ENCODE data around the gene ABHD11. TPM values are rescaled to one million over a fixed set of nuclear protein-coding genes. Genes with fewer than 3 reads are reported as not detected.

Gene ABHD11
- total and polyA plus RNA-seq, 9 of the 15 experiments (the other 6 are each of a cell fraction or from before 2014, with no cell fraction given): 7.7 to 44.2 (median 18.9) TPM

GRCh38 chr7:73737491-73738219 is 947 bp downstream of the ABHD11 start:
- Histone ChIP-seq H3K4me2 (ENCODE audit: insufficient read depth, low read length) (peak overlapping the region; percentile 91), H3K4me3 (peak overlapping the region; percentile 62), H4K20me1 (replicated peaks; ENCODE audit: control insufficient read depth, insufficient read depth, low read length) (peaks cover 21% of the 10 kb centered on the region), H3K9ac (ENCODE audit: insufficient read depth in 1 of 2, low read depth in 2 of 2, low read length in 2 of 2) (peak overlapping the region; percentile 84 to 100), H3K9me3 (replicated peaks; ENCODE audit: control insufficient read depth, insufficient read depth, low read depth, low read length) (no peaks in the 10 kb centered on the region), H3K27ac (ENCODE audit: extremely low read depth, low read depth, low read length) (peak overlapping the region; percentile 91; the same call in 1 of the 3 replicates), H3K36me3 (ENCODE audit: control insufficient read depth, insufficient read depth, low read length) (peaks cover 24% of the 10 kb centered on the region), H3K27me3 (ENCODE audit: control insufficient read depth in 2 of 2, insufficient read depth in 2 of 2, low read length in 2 of 2) (no peaks in the 10 kb centered on the region; a peak in 1 of 5 replicates), H3K79me2 (ENCODE audit: control insufficient read depth, insufficient read depth, low read length) (peaks cover 19% of the 10 kb centered on the region), H3K4me1 (replicated peaks in 1 of 2; ENCODE audit: control insufficient read depth in 2 of 2, insufficient read depth in 2 of 2, low read length in 2 of 2) (peaks cover 2 to 53% of the 10 kb centered on the region in 2 experiments; a peak in 4 of 5 replicates), H2AFZ (ENCODE audit: low read depth, low read length) (no peak overlapping the region), H3K9me1 (ENCODE audit: control insufficient read depth, insufficient read depth, low read length) (peaks cover 4% of the 10 kb centered on the region)
- FAIRE-seq (no peak), ATAC-seq (no peak), DNase-seq (ENCODE audit: extremely low read depth in 1 of 4, low spot score in 3 of 4) (peak in 1 of 4 experiments; percentile 16)
- no TSS peak for BruUV-seq (replicated peaks)
- in situ Hi-C loops (cut with MboI) (loop anchor here (10.0 kb wide), 1 partner anchor 403 kb away; no protein-coding TSS in a partner anchor), intact Hi-C loops (cut with micrococcal nuclease) (loop anchor here (2.0 to 10.0 kb wide), 2 partner anchors 117 to 403 kb away; no protein-coding TSS in a partner anchor)
- ChIA-PET CTCF (ENCODE audit: low intra/inter-chr PET ratio) (no interaction called here), POLR2A (interaction anchor here (1.2 to 1.7 kb wide), 4 partner anchors 9 to 215 kb away, joined by 3 to 6 read pairs (median 4); partner anchors contain the start of gene BAZ1B)
- 57% methylated on average over 17 of the region's 17 CpGs for WGBS (ENCODE audit: insufficient coverage, low coverage, missing lambda C conversion rate)
- TF ChIP-seq ETV6 (IDR thresholded peaks at IDR 0.05; ENCODE audit: borderline replicate concordance in 1 of 2, low read depth in 2 of 2, low read length in 1 of 2) (no peak), ETV6 (CRISPR knock-in tag; IDR thresholded peaks at IDR 0.05; ENCODE audit: borderline replicate concordance) (no peak), ZBED1 (IDR thresholded peaks at IDR 0.05) (peak; percentile 8; the same call in 1 of the 2 replicates), KAT7 (CRISPR knock-in tag; IDR thresholded peaks at IDR 0.05; ENCODE audit: borderline replicate concordance) (0 out of 2 replicates have a peak, but pooled peaks have one; percentile 19), POLR2G (IDR thresholded peaks at IDR 0.05; ENCODE audit: low read depth, low read length) (peak; percentile 49; the same call in 1 of the 2 replicates), CREB1 (IDR thresholded peaks at IDR 0.05) (0 out of 2 replicates have a peak, but pooled peaks have one; percentile 9), CREB1 (CRISPR knock-in tag; IDR thresholded peaks at IDR 0.05) (no peak), CBFB (CRISPR knock-in tag; IDR thresholded peaks at IDR 0.05) (0 out of 2 replicates have a peak, but pooled peaks have one; percentile 56)
- TF ChIP-seq, protein P1, sequence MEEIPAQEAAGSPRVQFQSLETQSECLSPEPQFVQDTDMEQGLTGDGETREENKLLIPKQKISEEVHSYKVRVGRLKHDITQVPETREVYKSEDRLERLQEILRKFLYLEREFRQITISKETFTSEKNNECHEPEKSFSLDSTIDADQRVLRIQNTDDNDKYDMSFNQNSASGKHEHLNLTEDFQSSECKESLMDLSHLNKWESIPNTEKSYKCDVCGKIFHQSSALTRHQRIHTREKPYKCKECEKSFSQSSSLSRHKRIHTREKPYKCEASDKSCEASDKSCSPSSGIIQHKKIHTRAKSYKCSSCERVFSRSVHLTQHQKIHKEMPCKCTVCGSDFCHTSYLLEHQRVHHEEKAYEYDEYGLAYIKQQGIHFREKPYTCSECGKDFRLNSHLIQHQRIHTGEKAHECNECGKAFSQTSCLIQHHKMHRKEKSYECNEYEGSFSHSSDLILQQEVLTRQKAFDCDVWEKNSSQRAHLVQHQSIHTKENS (CRISPR knock-in tag; IDR thresholded peaks at IDR 0.05): no peak

Measured in K562 (cell line).